NCI-H748 (cell line): ENCODE data around the gene MUC22.
"Not testable (repeated sequence)": the region's sequence is repeated elsewhere in the genome, so short reads cannot be mapped to it uniquely, and the experiment has no call there.

Source experiments
- DNase-seq: peaks from one replicate; lab custom pipeline; 2025; ENCODE audit not compliant: unreplicated experiment; lab: John Stamatoyannopoulos, UW

MUC22 gene

DNA sequence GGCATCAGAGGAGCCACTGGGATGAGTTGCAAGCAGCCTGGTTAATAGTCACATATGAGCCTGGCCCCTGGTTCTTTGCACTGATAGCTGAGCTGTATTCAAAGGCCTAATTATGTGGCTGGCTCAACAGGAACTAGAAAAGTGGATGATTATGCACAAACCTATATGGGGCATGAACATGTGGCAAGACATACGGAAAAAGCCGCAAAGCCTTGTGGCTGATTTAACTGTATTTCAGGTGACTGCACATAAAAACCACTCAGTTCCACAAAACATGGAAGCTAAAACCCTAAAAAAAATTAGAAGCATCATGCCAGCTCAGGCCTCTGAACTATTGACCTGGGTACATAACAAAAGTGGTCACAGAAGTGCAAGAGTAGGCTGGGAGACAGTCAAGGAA lies 13.0 kb upstream of the MUC22 start:
- no peak for DNase-seq

DNA sequence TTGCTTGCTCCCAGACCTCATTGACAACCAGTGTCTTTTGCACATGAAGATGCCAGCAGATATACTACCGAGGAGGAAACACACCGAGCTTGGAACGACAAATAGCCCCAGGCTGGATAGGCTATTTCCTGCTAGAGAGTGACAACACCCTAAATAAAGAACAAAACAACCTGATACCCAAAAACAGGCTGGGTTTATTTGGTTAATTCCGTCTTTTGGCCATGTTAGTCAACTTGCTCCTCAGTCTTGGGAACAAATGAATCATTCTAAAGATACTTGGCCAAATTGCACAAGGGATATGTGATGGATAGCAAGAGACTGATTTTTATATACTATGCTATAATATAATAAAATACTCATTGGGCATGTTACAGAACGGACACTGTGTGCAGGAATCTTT lies 11.5 kb upstream of the MUC22 start:
- DNase-seq: no peak

DNA sequence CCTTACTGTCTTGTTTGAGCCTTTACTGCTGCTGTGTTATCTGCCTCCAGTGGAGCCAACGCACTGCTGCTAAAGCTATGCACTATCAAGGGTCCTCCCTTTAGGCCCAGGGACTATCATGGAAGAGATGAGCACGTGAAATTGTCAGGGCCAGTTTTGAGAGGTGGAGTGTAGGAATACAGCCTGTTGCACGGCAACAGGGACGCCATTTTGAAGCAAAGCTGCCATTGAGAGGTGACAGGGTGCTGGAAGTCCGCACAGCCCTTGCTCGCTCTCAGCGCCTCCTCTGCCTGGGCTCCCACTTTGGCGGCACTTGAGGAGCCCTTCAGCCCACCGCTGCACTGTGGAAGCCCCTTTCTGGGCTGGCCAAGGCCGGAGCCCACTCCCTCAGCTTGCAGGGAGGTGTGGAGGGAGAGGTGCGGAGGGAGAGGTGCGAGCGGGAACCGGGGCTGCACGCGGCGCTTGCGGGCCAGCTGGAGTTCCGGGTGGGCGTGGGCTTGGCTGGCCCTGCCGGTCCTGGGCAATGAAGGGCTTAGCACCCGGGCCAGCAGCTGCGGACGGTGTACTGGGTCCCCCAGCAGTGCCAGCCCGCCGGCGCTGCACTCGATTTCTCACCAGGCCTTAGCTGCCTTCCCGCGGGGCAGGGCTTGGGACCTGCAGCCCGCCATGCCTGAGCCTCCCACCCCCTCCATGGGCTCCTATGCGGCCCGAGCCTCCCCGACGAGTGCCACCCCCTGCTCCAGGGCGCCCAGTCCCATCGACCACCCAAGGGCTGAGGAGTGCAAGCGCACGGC lies 10.0 kb upstream of the MUC22 start:
- not testable (repeated sequence) for DNase-seq

DNA sequence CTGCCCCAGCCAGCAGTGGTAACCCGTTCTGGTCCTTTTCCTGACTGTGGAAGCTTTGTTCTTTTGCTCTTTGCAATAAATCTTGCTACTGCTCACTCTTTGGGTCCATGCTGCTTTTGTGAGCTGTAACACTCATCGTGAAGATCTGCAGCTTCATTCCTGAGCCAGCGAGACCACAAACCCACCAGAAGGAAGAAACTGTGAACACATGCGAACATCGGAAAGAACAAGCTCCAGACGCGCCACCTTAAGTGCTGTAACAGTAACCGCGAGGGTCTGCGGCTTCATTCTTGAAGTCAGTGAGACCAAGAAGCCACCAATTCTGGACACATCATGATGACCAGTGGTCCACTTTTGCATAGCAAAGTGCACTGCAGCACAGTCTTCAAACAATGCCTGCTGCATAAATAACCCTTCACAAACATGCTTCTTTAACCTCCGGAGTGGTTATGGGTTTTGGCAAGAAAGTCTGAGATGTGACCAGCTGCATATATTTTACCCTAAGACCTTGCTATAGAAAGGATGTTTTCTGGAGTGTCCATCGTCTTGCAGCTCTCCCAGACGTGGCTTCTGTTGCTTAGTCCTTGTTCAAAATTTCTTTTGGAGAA lies 8.9 kb upstream of the MUC22 start:
- DNase-seq: no peak

DNA sequence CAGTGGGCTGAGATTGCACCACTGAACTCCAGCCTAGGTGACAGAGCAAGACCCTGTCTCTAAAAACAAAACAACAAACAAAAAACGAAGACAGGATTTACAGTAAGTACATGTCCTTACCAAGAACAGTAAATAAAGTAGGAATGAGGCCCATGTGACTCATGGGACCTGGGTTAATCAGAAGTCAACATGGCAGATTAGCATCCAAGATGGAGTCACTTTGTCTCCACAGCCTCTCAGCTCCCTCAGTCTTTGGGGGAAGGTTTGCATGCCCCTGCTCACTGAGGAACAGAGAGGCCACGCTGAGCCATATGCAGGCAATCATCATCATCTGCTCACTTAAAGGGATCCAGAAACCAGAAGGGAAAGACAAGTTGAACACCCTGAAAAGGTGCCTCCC lies 7.8 kb upstream of the MUC22 start:
- no peak for DNase-seq

DNA sequence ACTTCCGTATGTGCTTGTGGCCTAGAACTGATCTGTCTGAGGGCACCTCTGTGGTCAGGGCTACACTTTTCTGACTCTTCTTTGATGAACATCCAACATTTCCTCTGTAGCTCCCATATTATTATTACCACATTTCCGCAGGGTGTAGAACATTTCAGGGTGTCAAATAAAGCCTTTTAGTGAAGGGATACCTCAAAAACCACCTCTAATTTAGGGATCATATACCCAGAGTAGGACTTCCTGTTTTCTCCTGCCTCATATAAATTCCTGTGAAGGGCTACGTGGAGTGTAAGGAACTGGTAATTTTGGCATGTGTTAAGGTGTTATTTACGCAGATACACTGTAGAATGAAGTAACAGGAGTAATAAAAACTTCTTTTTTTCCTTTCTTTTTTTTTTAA lies 5.5 kb upstream of the MUC22 start:
- DNase-seq: no peak

DNA sequence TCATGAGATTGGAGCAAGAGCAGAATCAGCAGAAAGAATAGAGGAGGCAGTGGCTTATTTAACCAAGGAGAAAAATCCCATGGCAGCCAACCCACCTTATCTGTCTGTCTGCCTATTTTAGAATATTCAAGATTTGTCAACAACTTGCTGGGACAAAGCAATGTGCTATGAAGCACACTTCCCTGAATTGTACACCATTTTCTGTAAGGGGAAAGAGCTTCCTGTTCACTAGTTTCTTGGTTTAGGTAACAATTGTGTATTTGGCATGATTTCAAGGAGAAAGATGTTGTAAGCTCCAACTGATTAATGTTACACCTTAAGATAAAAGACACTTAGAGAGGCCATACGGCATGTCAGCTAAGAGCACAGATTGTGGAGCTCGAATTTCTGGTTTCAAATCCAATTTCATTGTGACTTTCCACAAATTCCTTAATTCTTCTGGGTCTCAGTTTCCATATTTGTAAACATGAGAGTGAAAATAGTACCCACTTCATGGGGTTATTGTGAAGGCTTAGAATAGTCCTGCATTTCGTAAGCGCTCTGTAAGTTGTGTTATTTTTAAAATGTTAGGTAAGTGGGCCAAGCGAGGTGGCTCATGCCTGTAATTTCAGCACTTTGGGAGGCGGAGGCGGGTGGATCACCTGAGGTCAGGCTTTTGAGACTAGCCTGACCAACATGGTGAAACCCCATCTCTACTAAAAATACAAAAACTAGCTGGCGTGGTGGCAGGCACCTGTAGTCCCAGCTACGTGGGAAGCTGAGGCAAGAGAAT lies 4.8 kb upstream of the MUC22 start:
- no peak for DNase-seq

DNA sequence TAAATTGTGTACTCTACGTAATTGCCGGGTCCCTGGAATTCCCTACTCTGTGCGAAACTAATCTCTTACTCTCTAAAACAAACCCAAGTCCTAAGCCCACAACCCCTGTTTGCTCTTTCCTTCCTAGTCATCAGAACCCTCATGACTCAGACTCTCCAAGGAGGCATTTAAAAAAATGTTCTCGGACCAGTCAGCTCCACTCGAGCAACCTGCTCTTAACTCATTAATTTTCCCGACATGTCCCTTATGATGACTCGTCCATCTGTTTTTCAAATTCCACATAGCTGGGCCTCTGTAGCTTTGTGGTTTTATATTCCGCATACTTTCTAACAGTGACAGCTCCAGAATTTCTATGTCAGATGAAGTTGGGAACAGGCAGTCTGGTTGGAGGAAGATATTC lies 2.6 kb upstream of the MUC22 start:
- DNase-seq: no peak

DNA sequence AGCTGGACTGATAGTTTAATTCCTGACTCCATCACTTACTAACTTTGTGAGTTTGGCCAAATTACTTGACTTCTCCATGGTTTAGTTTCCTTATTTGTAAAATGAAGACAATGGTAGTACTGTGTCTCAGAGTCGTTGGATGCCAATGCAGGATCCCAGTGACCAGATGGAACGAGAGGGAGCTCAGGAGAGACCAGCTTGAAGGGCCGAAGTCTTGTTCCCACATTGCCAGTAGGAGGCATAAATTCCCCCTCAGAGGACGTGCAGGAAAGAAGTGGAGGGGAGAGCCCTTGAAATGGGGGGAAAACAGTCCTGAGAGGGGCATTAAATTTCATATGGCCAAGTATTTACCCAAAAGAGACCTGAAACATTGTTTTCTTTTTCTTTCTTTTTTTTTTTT lies 2.1 kb upstream of the MUC22 start:
- DNase-seq: no peak

DNA sequence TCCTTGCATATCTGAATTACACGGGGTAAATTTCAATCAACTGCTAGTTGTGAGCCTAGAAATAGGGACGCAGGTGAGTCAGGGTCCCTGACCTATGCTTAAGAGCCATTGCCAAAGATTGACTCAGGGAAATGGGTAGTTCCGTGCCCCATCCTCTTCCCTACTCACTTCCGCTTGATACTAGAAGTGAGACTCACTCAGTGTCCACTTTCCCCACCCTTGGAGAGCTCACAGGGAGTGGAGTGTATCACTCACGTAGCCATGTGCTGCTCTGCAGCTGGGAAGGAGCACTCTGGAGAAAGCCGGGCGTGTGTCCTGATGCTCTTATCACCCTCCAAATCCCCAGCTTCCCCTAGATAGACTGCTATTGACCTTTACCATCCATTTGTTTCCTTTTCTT lies 543 bp upstream of the MUC22 start:
- DNase-seq: no peak

DNA sequence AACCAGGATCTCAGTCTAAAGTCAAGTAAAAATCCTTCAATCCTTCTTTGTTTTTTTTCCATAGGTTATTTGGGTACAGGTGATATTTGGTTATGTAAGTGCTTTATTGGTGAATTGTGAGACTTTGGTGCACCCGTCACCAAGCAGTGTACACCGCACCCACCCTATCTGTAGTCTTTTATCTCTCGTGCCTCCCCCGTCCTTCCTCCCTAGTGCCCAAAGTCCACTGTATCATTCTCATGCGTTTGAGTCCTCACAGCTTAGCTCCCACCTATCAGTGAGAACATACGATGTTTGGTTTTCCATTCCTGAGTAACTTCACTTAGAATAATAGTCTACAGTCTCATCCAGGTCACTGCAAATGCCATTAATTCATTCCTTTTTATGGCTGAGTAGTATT lies 879 bp downstream of the MUC22 start:
- no peak for DNase-seq

DNA sequence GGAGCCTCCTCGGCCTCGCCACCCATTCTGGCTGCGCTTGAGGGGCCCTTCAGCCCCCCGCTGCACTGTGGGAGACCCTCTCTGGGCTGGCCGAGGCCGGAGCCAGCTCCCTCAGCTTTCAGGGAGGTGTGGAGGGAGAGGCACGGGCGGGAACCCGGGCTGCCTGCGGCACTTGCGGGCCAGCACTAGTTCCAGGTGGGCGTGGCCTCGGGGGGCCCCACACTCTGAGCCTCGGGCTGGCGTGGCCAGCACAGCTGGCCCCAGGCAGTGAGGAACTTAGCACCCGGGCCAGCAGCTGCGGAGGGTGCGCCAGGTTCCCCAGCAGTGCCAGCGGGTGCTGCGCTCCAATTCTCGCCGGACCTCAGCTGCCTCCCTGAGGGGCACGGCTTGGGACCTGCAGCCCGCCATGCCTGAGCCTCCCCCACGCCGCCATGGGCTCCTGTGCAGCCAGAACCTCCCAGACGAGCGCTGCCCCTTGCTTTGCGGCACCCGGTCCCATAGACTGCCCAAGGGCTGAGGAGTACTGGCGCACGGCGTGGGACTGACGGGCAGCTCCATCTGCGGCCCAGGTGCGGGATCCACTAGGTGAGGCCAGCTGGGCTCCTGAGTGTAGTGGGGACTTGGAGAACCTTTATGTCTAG lies 6.5 kb downstream of the MUC22 start:
- DNase-seq: no peak

DNA sequence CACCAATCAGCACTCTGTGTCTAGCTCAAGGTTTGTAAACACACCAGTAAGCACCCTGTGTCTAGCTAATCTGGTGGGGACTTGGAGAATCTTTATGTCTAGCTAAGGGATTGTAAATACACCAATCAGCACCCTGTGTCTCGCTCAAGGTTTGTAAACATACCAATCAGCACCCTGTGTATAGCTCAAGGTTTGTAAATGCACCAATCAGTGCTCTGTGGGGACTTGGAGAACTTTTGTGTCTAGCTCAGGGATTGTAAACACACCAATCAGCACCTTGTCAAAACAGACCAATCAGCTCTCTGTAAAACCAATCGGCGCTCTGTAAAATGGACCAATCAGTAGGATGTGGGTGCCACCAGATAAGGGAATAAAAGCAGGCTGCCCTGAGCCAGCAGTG lies 7.2 kb downstream of the MUC22 start:
- not testable (repeated sequence) for DNase-seq

DNA sequence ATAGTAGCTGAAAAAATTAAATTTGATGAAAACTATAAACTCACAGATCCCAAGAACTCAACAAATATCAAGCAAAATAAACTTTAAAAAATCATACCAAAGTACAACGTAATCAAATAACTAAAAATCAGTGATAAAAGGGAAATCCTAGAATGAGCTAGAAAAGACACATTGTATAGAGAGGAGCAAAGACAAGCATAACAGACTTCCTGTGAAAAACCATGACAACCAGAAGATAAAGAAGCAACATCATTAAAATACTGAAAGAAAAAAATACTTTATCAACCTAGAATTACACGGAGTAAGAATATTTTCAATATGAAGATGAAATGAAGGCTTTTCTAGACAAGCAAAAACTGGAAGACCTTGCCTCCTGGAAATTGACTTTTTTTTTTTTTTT lies 9.8 kb downstream of the MUC22 start:
- no peak for DNase-seq

DNA sequence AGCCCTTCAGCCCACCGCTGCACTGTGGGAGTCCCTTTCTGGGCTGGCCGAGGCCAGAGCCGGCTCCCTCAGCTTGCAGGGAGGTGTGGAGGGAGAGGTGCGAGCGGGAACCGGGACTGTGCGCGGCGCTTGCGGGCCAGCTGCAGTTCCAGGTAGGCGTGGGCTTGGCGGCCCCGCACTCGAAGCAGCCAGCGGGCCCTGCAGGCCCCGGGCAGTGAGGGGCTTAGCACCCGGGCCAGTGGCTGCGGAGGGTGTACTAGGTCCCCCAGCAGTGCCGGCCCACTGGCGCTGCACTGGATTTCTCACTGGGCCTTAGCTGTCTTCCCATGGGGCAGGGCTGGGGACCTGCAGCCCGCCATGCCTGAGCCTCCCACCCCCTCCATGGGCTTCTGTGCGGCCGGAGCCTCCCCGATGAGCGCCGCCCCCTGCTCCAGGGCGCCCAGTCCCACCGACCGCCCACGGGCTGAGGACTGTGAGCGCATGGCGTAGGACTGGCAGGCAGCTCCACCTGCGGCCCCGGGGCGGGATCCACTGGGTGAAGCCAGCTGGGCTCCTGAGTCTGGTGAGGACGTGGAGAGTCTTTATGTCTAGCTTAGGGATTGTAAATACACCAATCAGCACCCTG lies 10.5 kb downstream of the MUC22 start:
- not testable (repeated sequence) for DNase-seq

DNA sequence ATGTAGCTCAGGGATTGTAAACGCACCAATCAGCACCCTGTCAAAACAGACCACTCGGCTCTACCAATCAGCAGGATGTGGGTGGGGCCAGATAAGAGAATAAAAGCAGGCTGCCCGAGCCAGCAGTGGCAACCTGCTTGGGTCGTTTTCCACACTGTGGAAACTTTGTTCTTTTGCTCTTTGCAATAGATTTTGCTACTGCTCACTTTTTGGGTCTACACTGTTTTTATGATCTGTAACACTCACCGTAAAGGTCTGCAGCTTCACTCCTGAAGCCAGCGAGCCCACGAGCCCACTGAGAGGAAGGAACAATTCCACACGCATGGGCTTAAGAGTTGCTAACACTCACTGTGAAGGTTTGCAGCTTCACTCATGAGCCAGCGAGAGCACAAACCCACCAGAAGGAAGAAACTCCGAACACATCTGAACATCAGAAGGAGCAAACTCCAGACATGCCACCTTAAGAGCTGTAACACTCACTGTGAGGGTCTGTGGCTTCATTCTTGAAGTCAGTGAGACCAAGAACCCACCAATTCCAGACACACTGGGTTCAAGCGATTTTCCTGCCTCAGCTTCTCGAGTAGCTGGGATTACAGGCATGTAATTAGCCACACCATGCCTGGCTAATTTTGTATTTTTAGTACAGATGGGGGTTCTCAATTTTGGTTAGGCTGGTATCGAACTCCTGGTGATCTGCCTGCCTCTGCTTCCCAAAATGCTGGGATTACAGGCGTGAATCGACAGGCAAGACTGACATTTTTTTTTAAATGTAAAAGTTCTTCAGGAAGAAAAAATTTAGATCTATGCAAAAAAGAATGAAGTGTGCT lies 11.6 kb downstream of the MUC22 start:
- not testable (repeated sequence) for DNase-seq

DNA sequence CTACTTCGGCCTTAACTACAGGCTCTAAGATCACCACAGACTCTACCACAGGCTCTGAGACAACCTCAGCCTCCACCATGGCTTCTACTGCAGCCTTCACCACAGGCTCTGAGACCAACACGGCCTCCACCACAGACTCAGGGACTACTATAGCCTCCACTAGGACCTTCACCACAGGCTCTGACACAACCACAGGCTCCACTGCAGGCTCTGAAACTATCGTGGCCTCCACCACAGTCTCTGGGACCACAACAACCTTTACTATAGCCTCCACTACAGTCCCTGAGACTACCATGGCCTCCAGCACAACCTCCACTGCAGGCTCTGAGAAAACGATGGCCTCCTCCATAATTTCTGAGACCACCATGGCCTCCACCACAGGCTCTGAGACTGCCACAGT lies 15.3 kb downstream of the MUC22 start:
- no peak for DNase-seq

DNA sequence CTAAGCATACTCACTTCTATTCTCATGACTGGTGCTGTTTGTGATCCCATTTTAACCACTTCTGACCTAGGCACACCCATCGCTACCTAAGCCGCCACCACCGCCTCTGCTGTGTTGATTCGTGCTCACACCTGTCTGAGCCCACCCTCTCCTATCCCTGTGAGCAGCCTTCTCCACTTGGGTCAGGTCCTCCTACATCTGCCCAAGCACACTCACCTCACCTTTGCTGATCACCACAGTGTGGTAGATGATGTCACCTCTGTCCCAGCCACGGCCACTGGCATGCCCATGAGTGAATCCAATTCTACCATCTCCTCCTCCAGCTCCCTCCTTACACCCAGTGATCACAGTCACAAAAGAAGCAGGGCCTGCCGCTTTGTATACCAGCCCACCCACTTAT lies 20.8 kb downstream of the MUC22 start:
- DNase-seq: no peak

DNA sequence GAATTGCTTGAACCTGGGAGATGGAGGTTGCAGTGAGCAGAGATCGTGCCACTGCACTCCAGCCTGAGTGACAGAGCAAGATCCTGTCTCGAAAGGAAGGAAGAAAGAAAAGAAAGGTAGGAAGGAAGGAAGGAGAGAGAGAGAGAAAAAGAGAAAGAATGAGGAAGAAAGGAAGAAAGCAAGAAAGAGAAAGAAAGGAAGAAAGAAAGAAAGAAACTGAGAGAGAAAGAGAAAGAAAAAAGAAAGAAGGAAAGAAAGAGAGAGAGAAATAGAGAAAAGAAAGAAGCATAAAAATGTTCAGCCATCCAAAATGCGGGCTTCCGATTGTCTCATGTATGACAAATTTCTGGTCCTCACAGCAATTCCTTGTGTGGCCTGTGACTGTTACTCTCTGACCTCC lies 22.8 kb downstream of the MUC22 start:
- DNase-seq: no peak

DNA sequence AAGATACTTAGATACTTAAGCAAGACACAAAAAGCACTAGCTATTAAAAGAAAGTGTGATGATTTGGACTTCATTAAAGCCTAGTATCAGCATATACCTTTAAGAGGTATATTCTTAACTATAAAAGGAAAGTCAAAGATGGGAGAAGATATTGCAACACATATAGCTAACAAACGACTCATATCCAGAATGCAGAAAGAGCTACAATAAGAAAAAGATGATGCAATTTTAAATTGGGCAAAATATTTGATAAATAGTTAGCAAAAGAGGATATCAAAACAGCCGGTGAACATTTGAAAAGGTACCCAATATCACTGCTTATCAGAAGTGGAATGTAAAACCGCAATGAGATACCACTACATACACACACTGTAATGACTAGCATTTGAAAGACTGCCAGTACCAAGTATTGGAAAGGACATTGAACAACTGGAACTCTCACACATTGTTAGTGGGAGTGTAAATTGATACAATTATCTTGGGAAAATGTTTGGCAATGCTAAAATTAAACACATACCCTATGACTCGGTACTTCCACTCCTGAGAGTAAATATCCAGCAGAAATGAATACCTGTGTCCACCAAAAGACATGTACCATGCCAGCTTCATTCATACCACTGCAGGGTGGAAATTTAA lies 25.7 kb downstream of the MUC22 start:
- DNase-seq: no peak
